Muscle layer of duodenum (tissue), 2 donors: ENCODE measurements around the gene RPS18.

Experiments used
- H3K27ac ChIP-seq: one replicate; pipeline ENCODE4 v1.7.0; 2013; ENCODE audit warnings: mild to moderate bottlenecking, low read length
- H3K27me3 ChIP-seq: one replicate; pipeline ENCODE4 v1.7.0; 2013; ENCODE audit warnings: low read depth, mild to moderate bottlenecking, control low read depth, low read length
- H3K36me3 ChIP-seq, 2 donors: one replicate each; pipeline ENCODE4 v1.7.0; 2013; ENCODE audit warnings: low read length in 2 of 2, control low read depth in 1 of 2, mild to moderate bottlenecking in 1 of 2; ENCODE audit not compliant: insufficient read depth in 2 of 2, control insufficient read depth in 1 of 2
- H3K4me1 ChIP-seq, 2 donors: one replicate each; pipeline ENCODE4 v1.7.0; 2013; ENCODE audit warnings: low read length in 2 of 2, mild to moderate bottlenecking in 2 of 2, control low read depth in 1 of 2, moderate library complexity in 1 of 2; ENCODE audit not compliant: insufficient read depth in 2 of 2, control insufficient read depth in 1 of 2
- H3K4me3 ChIP-seq, 2 donors: one replicate each; pipeline ENCODE4 v1.7.0; 2013; ENCODE audit warnings: low read length in 2 of 2, low read depth in 1 of 2, mild to moderate bottlenecking in 1 of 2
- H3K9me3 ChIP-seq, 2 donors: one replicate each; pipeline ENCODE4 v1.7.0; 2013; ENCODE audit warnings: low read length in 2 of 2, control low read depth in 1 of 2, mild to moderate bottlenecking in 1 of 2; ENCODE audit not compliant: control insufficient read depth in 1 of 2
- donor health status: healthy.

RPS18 gene

GRCh38 chr6:33294086-33294823, 22.4 kb downstream of the RPS18 start:
- no peaks in the 10 kb centered on the region for H3K9me3 ChIP-seq
- no peaks in the 10 kb centered on the region for H3K27me3 ChIP-seq
- H3K4me3 ChIP-seq = no peak overlapping the region
- H3K36me3 ChIP-seq = peaks cover 21 to 52% of the 10 kb centered on the region in 2 donors
- no peak overlapping the region for H3K27ac ChIP-seq
- peaks cover 8 to 24% of the 10 kb centered on the region in 2 donors for H3K4me1 ChIP-seq

- H3K27ac ChIP-seq = no peak overlapping the region
- H3K9me3 ChIP-seq = no peaks in the 10 kb centered on the region
- H3K27me3 ChIP-seq = no peaks in the 10 kb centered on the region
- H3K36me3 ChIP-seq = peaks cover 21 to 51% of the 10 kb centered on the region in 2 donors
- H3K4me3 ChIP-seq = no peak overlapping the region
- H3K4me1 ChIP-seq = peaks cover 0 to 20% of the 10 kb centered on the region in 2 donors
Observed at GRCh38 chr6:33295621-33296369, 23.9 kb downstream of the RPS18 start.

GRCh38 chr6:33296797-33297405, 25.0 kb downstream of the RPS18 start:
- Histone ChIP-seq H3K27ac (no peak overlapping the region), H3K36me3 (peaks cover 16 to 40% of the 10 kb centered on the region in 2 donors), H3K27me3 (no peaks in the 10 kb centered on the region), H3K4me1 (peaks cover 0 to 20% of the 10 kb centered on the region in 2 donors), H3K4me3 (peak overlapping the region; percentile 48 to 70), H3K9me3 (no peaks in the 10 kb centered on the region)

- Histone ChIP-seq H3K27ac (peak overlapping the region; percentile 16), H3K27me3 (no peaks in the 10 kb centered on the region), H3K36me3 (peaks cover 12 to 35% of the 10 kb centered on the region in 2 donors), H3K9me3 (no peaks in the 10 kb centered on the region), H3K4me3 (peak overlapping the region; percentile 48 to 70), H3K4me1 (peaks cover 0 to 20% of the 10 kb centered on the region in 2 donors)
Observed at GRCh38 chr6:33297406-33297955, 25.6 kb downstream of the RPS18 start.

- H3K27ac ChIP-seq = peak overlapping the region; percentile 72
- H3K27me3 ChIP-seq = no peaks in the 10 kb centered on the region
- H3K4me1 ChIP-seq = peaks cover 0 to 20% of the 10 kb centered on the region in 2 donors
- H3K36me3 ChIP-seq = peaks cover 12 to 29% of the 10 kb centered on the region in 2 donors
- H3K9me3 ChIP-seq = no peaks in the 10 kb centered on the region
- peak overlapping the region; percentile 70 to 96 for H3K4me3 ChIP-seq
Observed at GRCh38 chr6:33297956-33298772, 26.3 kb downstream of the RPS18 start.

- H3K4me3 ChIP-seq = peak within 1 kb of the TSS; percentile 70 to 96
- peaks cover 0 to 20% of the 10 kb centered on the region in 2 donors for H3K4me1 ChIP-seq
- H3K27ac ChIP-seq = peak within 1 kb of the TSS; percentile 98
- peaks cover 12 to 26% of the 10 kb centered on the region in 2 donors for H3K36me3 ChIP-seq
- H3K9me3 ChIP-seq = no peaks in the 10 kb centered on the region
- H3K27me3 ChIP-seq = no peaks in the 10 kb centered on the region
Observed at GRCh38 chr6:33298773-33299236, 26.9 kb downstream of the RPS18 start, which contains the start of gene RGL2. Gene RGL2 (minus strand): TSS chr6:33298942. CDS start chr6:33298610, 332 bp downstream.

GRCh38 chr6:33299237-33299944, 27.5 kb downstream of the RPS18 start:
- Histone ChIP-seq H3K9me3 (no peaks in the 10 kb centered on the region), H3K27ac (peak overlapping the region; percentile 98), H3K27me3 (no peaks in the 10 kb centered on the region), H3K4me1 (peaks cover 0 to 18% of the 10 kb centered on the region in 2 donors), H3K36me3 (peaks cover 12 to 28% of the 10 kb centered on the region in 2 donors), H3K4me3 (peak overlapping the region; percentile 70 to 96)

GRCh38 chr6:33301877-33302276, 30.0 kb downstream of the RPS18 start:
- Histone ChIP-seq H3K27me3 (no peaks in the 10 kb centered on the region), H3K9me3 (no peaks in the 10 kb centered on the region), H3K36me3 (peaks cover 12 to 29% of the 10 kb centered on the region in 2 donors), H3K4me3 (no peak overlapping the region), H3K27ac (no peak overlapping the region), H3K4me1 (peaks cover 0 to 23% of the 10 kb centered on the region in 2 donors)

- no peaks in the 10 kb centered on the region for H3K27me3 ChIP-seq
- peaks cover 12 to 29% of the 10 kb centered on the region in 2 donors for H3K36me3 ChIP-seq
- H3K9me3 ChIP-seq = no peaks in the 10 kb centered on the region
- no peak overlapping the region for H3K4me3 ChIP-seq
- H3K4me1 ChIP-seq = peaks cover 0 to 15% of the 10 kb centered on the region in 2 donors
- no peak overlapping the region for H3K27ac ChIP-seq
Observed at GRCh38 chr6:33304216-33304615, 32.3 kb downstream of the RPS18 start.

- H3K36me3 ChIP-seq = peaks cover 12 to 29% of the 10 kb centered on the region in 2 donors
- no peaks in the 10 kb centered on the region for H3K27me3 ChIP-seq
- H3K4me1 ChIP-seq = peaks cover 0 to 11% of the 10 kb centered on the region in 2 donors
- H3K27ac ChIP-seq = no peak overlapping the region
- H3K4me3 ChIP-seq = no peak overlapping the region
- no peaks in the 10 kb centered on the region for H3K9me3 ChIP-seq
Observed at GRCh38 chr6:33305052-33305451, 33.2 kb downstream of the RPS18 start.
